GM19025 (cell line): ENCODE data around the gene GATB.
A peak's percentile ranks its signal among the peaks of the same experiment; 100 is the strongest.

Experiments
- ATAC-seq: cut with Tn5 transposase; IDR thresholded peaks from one replicate; pipeline ENCODE4 v1.9.1; 2021; ENCODE audit warnings: mild to moderate bottlenecking, low read depth, moderate library complexity; ENCODE audit not compliant: unreplicated experiment

Gene GATB

DNA sequence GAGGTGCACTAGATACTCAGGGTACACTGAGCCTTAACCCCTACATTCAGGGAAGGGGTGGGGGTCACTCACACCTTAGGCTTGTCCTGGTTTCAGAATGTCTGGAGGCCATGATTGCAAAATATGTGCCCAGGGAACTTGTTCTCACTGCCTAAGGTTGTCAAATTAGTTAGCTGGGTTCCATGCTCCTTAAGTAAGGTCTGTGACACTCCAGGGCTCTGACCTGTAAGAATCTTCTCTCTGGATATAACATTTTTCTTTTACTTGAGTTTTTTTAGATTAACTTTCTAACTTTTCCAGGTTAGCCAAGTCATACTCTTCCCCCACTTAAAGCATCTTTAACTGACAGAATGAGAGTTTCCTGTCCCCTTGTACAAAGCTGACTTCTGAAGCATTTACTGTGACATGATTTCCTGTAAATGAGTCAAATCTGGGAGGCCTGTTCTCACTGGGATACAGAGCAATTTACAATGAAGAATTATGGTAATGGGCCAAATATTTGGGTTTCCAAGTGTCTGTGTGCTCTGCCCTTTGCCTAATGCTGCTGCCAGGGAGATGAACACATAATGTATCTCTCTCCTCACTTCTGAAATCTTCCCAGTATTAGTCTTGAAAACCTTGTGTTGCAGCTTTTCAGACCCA is 101.7 kb downstream of the GATB start:
- ATAC-seq = no peak

- ATAC-seq = no peak
Observed at GRCh38 chr4:151657896-151658295, 102.9 kb downstream of the GATB start.

DNA sequence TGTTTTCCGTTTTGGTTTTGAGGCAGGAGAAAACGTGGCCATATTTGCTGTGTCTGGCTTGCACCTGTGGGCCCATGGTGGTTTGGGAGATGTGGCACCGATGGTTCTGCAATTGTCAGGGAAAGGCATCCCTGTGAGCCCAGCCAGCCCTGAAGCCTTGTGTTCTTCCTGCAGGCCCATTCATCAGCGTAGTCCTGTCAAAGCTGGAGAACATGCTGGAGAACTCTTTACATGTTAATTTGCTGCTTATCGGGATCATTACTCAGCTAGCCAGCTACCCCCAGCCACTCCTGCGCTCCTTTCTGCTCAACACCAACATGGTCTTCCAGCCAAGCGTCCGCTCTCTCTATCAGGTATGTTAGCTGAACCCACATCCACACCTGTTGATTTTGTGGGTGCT is 104.7 kb downstream of the GATB start:
- ATAC-seq = no peak

GRCh38 chr4:151653548-151653918 is 107.3 kb downstream of the GATB start:
- ATAC-seq = no peak

- no peak for ATAC-seq
Observed at GRCh38 chr4:151652841-151653547, 107.8 kb downstream of the GATB start.

DNA sequence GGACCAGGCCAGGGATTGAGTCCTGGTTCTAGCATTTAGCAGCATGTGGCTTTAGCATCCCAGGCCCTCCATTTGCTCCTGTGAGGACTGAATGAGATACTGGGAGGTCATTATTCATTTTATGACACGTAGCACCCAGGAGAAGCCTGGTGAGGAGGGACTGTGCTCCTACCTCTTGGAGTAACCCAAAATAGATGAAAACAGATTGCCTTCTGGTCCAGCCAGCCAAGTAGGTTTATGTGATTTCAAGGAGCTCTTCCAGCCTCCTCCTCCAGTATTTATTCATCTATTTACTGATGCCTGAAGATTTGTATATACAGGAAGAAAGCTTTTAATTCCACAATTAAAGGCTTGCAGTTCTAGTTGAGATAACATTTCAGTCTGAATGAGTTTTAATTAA is 109.3 kb downstream of the GATB start:
- no peak for ATAC-seq

- no peak for ATAC-seq
Observed at GRCh38 chr4:151649479-151649878, 111.3 kb downstream of the GATB start.

GRCh38 chr4:151646322-151646721 is 114.5 kb downstream of the GATB start:
- ATAC-seq = no peak

GRCh38 chr4:151644622-151645021 is 116.2 kb downstream of the GATB start:
- ATAC-seq = no peak

GRCh38 chr4:151643564-151643963 is 117.2 kb downstream of the GATB start:
- ATAC-seq = peak; percentile 58

GRCh38 chr4:151641983-151642382 is 118.8 kb downstream of the GATB start:
- ATAC-seq = no peak

DNA sequence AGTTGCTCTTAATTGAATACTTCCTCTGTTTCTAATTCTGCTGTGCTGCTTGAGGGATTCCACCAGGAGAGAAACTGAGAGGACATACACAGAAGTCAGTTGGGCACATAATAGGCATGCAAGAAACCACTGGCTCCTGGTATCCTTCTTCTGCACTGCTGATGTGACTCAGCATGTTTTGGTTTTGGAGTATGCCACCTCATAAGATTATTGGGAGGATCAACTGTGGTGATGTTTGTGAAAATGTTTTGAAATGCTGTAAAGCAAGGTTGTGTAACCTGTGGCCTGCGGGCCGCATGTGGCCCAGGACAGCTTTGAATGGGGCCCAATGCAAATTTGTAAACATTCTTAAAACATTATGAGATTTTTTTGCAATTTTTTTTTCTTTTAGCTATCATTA is 119.6 kb downstream of the GATB start:
- ATAC-seq = no peak

DNA sequence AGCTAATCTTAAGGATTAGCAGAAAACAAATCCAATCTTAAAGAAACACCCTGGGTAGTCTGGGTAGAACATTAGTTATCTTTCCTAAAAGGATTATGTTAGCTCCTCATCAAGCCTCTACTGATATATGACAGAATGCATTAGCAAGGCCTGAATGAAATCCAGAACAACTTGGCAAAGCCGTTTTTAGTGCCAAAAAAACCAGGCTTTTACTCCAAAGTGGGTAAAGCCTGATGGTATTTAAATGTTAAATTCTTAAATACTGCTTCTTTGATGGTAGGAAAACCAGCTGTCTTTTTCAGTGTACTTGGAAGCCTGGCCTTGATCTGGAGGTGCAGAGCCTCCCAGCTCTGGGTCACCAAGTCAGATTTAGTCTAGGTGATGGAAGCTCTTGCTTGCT is 120.4 kb downstream of the GATB start:
- ATAC-seq = no peak

GRCh38 chr4:151638295-151638858 is 122.4 kb downstream of the GATB start:
- no peak for ATAC-seq

GRCh38 chr4:151631349-151631748 is 129.5 kb downstream of the GATB start:
- no peak for ATAC-seq

GRCh38 chr4:151629097-151629783 is 131.6 kb downstream of the GATB start:
- ATAC-seq = no peak

- no peak for ATAC-seq
Observed at GRCh38 chr4:151628001-151628608, 132.7 kb downstream of the GATB start.

- ATAC-seq = no peak
Observed at GRCh38 chr4:151627491-151627890, 133.3 kb downstream of the GATB start.

DNA sequence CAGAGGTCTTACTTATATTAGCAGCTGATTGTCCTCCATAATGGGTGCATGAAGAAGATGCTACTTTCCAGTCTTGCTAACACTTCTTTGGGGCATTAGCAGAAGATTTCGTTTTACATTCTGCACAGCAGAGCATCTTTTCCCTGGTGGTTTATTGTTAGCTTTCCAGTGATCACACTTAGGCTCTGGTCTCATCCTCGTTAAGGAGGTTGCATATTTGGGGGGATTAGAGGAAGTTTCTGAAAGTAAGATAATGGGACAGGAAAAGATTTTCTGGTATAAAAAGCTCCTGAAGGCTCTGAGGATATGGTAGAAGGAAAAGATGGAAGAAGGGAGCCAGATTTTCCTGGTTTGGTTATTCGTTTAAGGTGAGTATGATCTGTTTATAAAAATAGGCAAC is 134.1 kb downstream of the GATB start:
- no peak for ATAC-seq

DNA sequence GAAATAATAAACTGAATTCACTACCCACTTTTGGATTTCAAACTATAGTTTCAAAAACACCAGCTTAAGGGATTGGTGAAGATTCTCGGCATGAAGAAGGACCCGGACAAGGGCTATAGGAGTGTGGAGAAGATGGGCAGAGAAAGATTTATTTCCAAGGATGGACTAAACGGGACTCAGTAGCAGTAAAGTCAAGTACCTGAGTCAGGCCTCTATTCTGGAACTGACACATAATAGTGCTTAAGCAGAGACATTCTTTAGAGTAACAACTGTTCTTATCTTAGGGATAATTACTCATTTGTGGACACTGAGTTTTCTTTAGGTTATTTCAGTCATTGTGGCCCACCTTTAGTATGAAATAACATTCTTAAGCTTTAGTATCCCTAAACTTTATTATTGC is 134.6 kb downstream of the GATB start:
- no peak for ATAC-seq
